Measurements from ENCODE around the gene VCP. TPM values are rescaled to one million over a fixed set of nuclear protein-coding genes. Genes with fewer than 3 reads are reported as not detected.

Gene VCP
- total RNA-seq, 3 donors from 2014 or later: 150 to 193 (median 174) TPM

GRCh38 chr9:35102465-35102768 lies 30.0 kb upstream of the VCP start:
- Histone ChIP-seq H3K9me3 (no peaks in the 10 kb centered on the region), H3K4me3 (peak overlapping the region; percentile 50), H3K36me3 (ENCODE audit: low read depth) (no peaks in the 10 kb centered on the region), H3K4me1 (ENCODE audit: low read depth) (peaks cover 10% of the 10 kb centered on the region)
- peak in 1 of 3 donors; percentile 69 for DNase-seq
- ATAC-seq: peak; percentile 47
- intact Hi-C loops (cut with DNase I, micrococcal nuclease): no loop called here
- TF ChIP-seq CTCF (IDR thresholded peaks at IDR 0.05): no peak

GRCh38 chr9:35097573-35097972 lies 25.1 kb upstream of the VCP start:
- no peaks in the 10 kb centered on the region for H3K36me3 ChIP-seq (ENCODE audit: low read depth)
- no peak for DNase-seq
- intact Hi-C loops (cut with DNase I, micrococcal nuclease): no loop called here
- no peak overlapping the region for H3K4me3 ChIP-seq
- TF ChIP-seq CTCF (IDR thresholded peaks at IDR 0.05): no peak
- H3K4me1 ChIP-seq (ENCODE audit: low read depth): peaks cover 15% of the 10 kb centered on the region
- no peaks in the 10 kb centered on the region for H3K9me3 ChIP-seq
- ATAC-seq: no peak

GRCh38 chr9:35096035-35096849 lies 23.8 kb upstream of the VCP start, which contains the start of gene PIGO:
TSS of gene PIGO (minus strand) at chr9:35096591. CDS start at chr9:35095565, 1,026 bp downstream.
- DNase-seq: peak; percentile 93 to 94 (median 94)
- Histone ChIP-seq H3K36me3 (ENCODE audit: low read depth) (no peaks in the 10 kb centered on the region), H3K9me3 (no peaks in the 10 kb centered on the region), H3K4me1 (ENCODE audit: low read depth) (peaks cover 6% of the 10 kb centered on the region), H3K4me3 (peak within 1 kb of the TSS; percentile 42)
- intact Hi-C loops (cut with DNase I, micrococcal nuclease): no loop called here
- peak; percentile 78 for TF ChIP-seq CTCF (IDR thresholded peaks at IDR 0.05)
- ATAC-seq: peak; percentile 97

GRCh38 chr9:35091536-35091935 lies 19.1 kb upstream of the VCP start:
- no peak for TF ChIP-seq CTCF (IDR thresholded peaks at IDR 0.05)
- Histone ChIP-seq H3K4me1 (ENCODE audit: low read depth) (peaks cover 6% of the 10 kb centered on the region), H3K36me3 (ENCODE audit: low read depth) (peaks cover 9% of the 10 kb centered on the region), H3K9me3 (no peaks in the 10 kb centered on the region), H3K4me3 (no peak overlapping the region)
- intact Hi-C loops (cut with DNase I, micrococcal nuclease): no loop called here
- no peak for ATAC-seq
- DNase-seq: no peak

- Histone ChIP-seq H3K36me3 (ENCODE audit: low read depth) (peaks cover 9% of the 10 kb centered on the region), H3K4me3 (no peak overlapping the region), H3K4me1 (ENCODE audit: low read depth) (no peaks in the 10 kb centered on the region), H3K9me3 (no peaks in the 10 kb centered on the region)
- intact Hi-C loops (cut with DNase I, micrococcal nuclease): no loop called here
- ATAC-seq: no peak
- no peak for DNase-seq
- TF ChIP-seq CTCF (IDR thresholded peaks at IDR 0.05): no peak
These were observed 17.0 kb upstream of the VCP start for GRCh38 chr9:35089434-35089833.
